Activated CD4-positive, alpha-beta T cell treated with anti-CD3 and anti-CD28 coated beads for 4 hours (primary cell): ENCODE results near the gene PRRC2B.
"Not testable (repeated sequence)": the region's sequence is repeated elsewhere in the genome, so short reads cannot be mapped to it uniquely, and the experiment has no call there.

ENCODE experiments used
- DNase-seq, 2 donors: peaks; one replicate each; pipeline ENCODE4 v3.0.0-alpha.2; 2020

Gene PRRC2B

DNA sequence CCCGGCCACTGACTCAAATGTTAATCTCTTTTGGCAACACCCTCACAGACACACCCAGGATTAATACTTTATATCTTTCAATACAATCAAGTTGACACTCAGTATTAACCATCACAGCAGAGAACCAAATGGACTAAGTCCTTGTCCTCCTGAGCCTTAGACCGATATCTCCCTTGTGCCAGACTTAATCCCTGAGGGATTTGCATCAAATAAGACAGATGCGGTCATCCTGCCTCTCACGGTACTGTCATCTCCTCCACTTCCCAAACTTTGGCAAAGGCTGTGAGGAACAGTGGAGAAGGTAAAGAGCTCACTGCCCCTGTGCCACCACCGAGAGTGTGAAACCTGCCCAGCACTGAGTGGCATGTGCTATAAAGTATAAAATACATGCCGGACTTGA is 6.5 kb upstream of the PRRC2B start:
- DNase-seq, result no peak

DNA sequence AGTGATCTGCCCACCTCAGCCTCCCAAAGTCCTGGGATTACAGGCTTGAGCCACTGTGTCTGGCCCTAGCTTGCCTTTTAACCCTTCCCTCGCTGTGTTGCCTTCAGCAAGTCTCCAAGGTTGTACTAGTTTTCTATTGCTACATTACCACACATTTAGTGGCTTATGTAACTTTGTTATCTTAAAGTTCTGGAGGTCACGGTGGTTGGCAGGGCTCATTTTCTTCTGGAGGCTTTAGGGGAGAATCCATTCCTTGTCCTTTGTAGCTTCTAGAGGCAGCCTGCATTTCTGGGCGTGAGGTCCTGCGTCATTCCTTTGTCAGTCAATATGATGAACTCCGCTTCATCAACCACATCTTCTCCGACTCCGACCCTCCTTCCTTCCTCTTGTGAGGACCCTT is 2.9 kb upstream of the PRRC2B start:
- DNase-seq, result no peak

DNA sequence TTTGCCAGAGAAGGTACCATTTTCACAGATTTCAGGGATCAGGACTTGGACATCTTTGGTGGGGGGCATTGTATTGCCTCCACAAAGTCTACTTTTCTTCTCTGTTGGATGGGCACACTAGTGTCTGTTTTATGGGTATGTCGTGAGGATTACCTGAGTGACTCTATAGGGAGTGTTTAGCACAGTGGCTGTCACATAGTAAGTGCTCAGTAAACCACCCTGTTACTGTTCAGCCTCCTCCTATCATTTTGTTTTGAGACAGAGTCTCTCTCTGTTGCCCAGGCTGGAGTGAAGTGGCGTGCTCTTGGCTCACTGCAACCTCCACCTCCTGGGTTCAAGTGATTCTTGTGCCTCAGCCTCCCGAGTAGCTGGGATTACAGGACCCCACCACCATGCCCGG is 2.4 kb upstream of the PRRC2B start:
- no peak for DNase-seq

DNA sequence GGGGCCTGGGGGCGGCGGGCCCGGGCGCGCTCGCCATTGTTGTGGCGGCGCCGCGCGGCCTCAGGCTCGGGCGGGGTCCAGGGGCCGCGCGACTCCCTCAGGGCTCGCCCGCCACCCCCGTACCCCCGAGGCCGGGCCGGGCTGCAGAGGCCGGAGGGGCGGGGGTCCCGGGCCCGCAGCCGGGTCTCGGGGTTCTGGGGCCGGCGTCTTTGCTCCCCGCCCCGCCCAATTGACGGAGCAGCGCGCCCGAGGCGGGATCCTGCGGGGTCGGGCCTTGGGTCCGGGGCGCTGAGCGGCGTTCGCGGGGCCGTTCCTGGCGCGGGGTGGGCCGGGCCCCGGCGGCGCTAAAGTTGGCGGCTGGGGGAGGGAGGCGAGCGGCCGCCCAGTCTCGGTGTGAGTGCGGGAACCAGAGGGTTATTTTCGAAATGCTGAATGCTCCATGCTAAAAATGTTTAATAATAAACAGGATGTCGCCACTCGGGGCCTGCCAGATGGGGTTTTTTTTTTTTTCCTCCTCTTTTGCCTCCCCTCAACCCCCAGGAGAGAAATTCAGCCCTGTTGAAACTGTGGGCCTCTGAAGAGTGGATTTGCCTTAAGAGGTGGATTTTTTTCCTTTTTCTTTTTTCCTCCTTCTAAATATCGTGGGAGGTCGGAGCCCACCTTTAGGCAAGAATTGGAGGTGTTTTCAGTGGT is 724 bp downstream of the PRRC2B start:
- peak; percentile 30 to 43 for DNase-seq

DNA sequence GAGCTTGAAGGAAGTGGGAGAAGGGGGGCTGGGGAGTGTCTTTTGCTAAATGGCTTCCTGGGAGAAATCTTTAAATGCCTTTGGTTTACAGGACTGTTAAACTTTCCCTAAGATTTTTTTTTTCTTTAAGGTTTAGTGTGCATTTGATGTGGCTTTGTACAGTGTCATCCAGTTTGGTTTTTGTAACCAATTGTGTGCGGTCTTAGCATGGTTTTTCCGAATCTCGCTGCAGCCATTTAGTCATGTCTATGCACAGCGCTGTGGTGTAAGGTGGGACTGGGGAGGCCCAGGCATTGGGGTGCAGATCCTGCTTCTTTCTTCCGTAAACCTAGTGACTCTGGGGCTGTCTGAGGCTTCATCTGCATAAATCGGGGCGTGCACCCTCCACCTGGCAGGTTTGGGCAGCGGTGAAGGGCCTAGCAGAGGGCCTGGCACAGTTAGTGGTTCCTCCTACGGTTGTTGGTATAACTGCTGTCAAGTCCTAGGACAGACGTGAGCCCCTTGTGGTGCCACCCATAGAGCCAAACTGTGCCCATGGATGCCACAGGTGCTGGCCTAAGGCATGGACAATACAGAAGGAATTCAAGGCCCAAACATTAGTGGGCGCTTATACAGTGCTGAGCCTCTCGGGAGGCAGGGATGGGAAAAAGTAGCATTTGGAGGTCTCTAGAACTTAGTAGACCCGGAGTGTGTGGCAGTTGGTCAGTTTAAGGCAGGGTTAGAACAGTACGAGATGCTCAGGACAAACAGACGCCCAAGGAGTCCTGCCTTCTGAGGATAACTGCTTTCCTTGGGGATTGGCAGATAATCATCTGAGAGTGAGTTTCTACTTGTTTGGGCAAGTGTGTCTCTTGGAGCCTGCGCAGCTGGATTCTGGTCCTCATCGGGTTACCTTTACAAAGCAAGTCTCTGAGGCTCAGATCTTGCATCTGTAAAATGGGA is 1.5 kb downstream of the PRRC2B start:
- DNase-seq, result peak; percentile 71 to 72

DNA sequence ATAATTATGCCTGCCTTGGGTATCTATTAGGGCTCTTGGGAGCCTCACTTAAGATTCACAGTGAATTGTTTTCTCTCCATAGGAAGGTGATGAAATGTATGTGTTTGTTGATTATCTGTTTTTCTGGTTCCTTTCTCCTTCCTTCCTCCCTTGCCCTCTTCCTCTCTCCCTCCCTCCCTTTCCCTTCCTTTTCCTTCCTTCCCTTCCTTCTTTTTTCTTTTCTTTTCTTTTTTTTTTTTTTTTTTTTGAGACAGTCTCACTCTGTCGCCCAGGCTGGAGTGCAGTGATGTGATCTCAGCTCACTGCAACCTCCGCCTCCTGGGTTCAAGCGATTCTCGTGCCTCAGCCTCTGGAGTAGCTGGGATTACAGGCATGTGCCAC is 2.2 kb downstream of the PRRC2B start:
- DNase-seq, result not testable (repeated sequence)

DNA sequence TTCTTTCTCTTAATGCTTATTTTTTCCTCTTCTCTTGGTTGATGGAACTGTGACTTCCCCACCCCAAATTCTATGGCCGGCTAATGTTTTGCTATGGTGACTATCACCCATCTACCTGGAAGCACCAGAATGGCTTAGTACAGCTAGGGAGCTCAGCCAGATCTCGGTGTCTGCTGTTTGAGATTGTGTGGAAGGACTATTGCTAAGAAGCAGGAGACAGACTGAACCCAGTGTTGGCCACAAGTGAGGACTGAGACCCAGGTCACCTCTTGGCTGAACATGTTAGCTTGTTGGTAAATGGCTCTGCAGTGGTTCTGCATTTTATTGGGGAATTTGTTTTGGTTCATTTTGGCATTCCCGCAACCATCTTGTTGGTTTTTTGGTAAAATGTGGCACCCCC is 2.7 kb downstream of the PRRC2B start:
- DNase-seq, result no peak

DNA sequence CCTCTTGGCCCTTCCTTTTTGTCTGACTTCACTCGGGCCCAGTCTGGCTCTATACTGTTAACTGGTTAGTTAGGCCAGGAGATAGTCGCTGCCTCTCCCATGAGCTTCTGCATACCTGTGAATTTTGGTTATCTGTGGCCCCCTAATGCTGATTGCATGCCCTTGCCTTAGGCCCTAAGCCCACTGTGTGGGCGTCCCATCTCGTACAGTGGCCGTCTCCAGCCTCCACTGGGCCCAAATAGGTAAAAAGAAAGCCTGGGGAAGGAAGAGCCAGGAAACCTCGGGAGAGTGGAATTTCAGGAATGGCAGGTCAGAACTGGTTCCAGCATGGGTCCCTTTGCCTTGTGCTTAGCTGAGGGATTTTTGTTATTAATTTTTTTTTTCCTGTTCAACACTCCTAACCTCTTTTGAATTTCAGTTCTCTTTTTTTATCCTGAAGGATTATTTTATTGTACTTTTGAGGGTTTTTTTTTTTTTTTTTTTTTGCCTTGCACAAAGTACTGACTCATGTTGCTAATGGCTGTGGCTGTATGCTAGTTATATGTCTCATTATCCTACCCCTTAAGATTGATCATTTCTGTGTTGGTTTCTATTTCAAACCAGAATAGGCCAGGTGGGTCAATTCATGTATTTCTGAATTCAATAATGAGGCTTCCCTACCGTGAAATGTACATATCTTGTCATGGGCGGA is 3.4 kb downstream of the PRRC2B start:
- DNase-seq, result no peak

DNA sequence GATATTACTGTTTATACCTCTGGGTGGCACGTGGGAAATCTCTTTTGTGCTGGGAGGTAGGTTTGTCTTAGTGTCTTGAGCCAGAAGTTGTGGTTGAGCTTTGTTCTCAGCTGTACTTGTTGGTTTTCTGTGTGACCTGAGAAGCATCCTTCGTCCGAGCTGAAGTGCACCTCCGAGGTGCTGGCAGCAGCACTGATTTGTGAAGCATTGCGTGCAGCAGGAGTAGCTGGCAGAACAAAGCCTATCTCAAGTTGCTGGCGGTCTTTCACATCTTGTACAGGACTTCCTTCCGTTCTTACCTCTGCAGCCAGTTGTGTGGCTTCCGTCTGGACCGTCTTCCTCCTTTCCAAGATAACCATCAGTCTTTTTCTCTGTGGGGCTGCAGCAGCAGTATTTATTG is 4.3 kb downstream of the PRRC2B start:
- peak; percentile 35 to 46 for DNase-seq

DNA sequence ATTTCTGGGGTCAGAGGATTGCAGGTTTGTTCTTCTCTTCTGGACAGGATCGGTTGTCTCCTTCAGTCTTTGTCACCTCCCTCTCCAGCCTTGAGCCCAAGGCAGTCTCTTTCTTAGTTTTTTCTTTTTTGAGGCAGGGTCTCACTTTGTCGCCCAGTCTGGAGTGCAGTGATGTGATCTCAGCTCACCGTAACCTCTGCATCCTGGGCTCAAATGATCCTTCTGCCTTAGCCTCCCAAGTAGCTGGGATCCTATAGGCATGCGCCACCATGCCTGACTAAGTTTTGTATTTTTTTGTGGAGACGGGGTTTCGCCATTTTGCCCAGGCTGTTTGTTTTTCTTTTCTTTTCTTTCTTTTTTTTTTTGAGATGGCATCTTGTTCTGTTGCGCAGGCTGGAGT is 6.1 kb downstream of the PRRC2B start:
- no peak for DNase-seq

DNA sequence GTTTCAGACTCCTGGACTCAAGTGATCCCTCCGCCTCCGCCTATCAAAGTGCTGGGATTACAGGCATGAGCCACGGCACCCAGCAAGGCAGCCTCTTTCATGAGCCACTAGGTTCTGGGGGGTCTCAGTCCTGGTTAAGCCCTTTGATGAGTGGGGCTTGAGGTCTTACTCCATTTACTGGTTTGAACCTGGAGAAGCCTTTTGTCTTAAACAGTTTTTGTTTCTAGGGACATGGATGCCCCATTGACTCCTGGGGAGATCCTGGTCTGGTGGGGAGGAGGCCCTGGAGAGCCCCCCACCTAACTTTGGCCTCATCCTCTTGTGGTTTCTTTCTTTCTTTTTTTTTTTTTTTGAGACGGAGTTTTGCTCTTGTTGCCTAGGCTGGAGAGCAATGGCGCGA is 6.7 kb downstream of the PRRC2B start:
- DNase-seq, result no peak

DNA sequence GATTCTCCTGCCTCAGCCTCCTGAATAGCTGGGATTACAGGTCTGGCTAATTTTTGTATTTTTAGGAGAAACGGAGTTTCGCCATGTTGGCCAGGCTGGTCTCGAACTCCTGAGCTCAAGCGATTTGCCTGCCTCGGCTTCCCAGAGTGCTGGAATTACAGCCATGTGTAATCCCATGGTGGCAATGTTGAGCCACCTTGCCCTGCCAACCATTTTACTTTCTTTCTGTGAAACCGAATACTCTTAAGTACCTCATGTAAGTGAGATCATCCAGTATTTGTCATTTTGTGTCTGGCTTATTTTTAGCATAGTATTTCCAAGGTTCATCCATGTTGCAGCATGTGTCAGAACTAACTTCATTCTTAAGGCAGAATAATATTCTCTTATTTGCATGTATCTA is 8.2 kb downstream of the PRRC2B start:
- no peak for DNase-seq

DNA sequence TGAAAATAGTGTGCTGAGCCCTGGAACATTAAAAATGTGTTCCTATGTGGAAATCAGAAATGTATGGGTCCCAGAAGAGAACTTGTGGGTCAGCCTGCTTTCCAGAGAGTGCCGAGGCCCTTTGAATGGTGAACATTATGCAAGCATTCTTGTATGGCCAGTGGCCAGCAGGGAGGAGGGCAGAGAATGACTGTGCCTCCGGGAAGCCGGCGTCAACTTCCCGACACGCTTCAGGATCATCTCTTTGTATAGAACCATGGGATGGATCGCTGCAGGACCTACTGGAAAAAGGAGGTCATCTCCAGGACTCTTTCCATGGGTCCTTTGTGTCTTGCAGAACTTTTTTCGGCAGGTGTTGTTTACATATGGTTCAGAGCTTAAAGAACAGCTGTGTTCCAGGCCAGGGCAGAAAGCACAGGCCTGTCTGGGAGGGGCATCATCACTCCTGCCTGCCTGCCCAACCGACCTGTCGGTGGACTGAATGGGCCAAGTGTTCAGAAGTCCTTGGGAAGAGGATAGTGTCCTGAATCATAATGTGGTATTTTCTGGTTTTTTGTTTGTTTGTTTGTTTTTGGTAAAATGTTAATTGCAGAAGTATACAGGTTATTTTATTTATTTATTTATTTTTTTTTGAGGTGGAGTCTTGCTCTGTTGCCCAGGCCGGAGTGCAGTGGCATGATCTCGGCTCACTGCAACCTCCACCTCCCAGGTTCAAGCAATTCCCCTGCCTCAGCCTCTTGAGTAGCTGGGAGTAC is 9.0 kb downstream of the PRRC2B start:
- DNase-seq, result no peak

DNA sequence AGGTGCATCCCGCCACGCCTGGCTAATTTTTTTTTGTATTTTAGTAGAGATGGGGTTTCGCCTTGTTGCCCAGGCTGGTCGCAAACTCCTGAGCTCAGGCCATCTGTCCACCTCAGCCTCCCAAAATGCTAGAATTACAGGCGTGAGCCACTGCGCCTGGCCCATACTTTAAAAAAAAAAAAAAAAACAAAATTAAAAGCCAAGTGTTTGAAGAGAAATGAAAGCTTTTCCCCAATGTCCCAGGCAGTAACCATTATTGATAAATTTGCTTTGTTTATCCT is 9.5 kb downstream of the PRRC2B start:
- no peak for DNase-seq

DNA sequence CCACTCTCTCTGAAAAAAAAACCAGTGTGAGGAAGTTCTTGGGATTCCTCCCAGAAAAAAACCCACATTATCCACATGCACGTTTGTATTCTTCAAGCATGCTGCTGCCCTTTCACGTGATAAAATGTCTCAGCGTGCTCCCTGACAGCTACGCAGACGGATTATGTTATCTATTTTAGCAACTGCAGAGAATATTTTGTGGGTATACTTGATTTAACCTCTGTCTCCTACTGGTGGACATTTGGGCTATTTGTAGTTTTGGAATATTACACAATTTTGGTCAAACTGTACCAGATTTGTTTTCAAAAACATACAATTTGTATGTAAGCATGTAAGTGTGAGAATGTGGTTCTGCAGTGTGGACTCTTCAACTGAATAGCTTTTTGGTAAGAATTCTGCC is 10.7 kb downstream of the PRRC2B start:
- no peak for DNase-seq

DNA sequence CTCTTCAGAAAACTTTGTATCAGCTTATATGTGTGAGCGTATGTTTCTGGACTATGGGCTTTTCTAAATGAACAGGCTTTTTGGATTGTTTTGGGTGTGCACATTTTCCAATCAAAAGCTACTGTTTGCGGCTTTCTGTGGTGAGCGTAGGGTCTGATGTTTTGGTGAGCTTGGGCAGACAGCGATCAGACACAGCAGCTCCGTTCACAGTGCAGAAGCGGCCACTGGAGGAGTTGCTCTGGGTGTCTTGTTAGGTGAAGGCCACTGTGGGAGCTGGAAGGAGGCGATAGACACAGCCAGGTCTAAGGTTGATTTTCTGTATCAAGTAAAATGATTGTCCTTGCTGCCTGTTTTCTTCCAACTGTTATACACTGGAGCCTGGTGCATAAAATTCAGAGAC is 11.1 kb downstream of the PRRC2B start:
- no peak for DNase-seq

DNA sequence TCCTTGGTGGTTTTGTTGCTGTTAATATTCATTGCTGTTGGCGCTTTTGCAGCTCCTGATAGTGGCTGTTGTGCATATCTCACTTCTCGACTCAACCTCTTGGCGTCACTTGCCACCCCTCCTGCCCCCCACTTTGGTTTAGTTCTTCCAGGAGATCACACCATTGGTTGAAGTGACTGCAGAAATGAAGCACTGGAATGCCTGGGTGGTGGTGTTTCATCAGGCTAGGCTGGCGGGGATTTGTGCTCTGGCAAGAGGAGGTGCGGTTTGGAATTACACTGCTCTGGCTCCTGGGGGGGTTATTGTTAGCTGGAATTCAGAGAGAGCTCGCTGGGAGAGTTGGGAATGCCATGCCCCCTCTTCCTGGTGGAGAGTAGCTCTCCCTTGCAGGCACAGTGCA is 11.5 kb downstream of the PRRC2B start:
- DNase-seq, result no peak

DNA sequence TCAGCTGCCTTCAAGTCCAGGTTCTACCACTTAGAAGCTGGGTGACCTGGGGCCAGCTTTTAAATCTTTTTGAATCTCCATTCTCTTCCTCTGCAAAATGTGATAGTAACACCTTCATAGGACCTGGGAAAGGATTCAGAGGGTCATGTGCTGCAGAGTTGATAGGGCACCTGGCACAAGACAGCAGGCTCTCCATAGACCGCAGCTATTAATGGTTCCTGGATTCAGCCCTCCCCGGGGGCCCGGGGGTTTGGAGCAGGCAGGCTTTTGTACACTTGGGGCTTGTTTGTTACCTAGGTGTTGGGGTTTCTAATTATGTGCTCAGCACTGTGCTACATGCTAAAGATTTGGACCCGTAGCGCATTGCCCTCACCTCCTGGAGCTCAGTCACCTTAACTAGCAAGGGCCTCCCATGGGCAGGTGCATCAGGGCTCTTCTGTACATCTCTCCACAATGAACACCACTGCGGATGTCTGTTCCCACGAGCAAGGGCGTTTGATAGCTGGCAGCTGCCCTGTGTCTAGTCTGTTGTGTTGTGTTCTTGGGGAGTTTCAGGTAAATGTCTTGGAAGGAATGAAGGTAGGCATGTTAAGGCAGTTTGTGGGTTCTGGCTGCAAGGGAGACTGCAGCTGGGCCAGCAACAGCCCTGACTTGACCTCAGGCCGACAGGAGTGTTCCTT is 12.1 kb downstream of the PRRC2B start:
- no peak for DNase-seq

DNA sequence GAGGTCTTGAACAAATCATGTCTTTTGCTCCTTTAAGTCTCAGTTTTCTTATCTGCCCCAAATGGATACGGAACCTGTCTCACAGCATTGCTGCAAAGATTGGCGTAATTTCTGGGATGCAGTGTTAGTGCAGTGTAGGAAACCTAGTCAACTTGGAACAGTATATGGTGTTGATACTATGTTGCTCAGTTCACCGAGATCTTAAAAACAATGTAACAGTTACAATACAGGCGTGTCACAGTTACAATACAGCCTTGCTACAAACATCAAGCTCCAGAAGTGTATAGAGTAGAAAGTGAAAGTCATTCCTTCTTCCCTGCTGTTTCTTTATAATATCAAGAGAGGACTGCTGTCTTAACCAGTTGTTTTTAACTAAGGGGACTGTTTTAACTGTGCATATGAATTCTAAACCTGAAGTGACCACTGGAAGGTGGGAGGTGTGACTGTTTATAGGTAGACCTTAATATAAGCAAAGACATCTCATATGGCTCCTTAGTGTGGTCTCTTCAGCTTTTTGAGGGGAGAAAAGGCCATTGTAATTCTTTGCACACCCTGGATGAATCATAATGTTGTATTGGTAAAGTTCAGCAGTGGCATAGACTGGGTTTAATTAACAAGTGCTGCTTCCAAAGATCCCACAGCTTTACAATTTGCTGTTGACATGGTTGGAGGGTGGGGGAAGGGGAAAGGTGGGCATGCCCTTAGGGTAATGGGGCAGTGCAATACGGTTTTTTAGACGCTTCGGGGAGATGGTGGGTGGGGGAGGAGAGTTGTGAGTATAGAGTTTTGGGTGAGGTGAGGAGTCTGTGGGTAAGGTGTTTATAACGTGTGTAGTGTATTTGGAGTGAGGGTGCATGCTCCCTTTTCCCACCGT is 12.9 kb downstream of the PRRC2B start:
- no peak for DNase-seq

DNA sequence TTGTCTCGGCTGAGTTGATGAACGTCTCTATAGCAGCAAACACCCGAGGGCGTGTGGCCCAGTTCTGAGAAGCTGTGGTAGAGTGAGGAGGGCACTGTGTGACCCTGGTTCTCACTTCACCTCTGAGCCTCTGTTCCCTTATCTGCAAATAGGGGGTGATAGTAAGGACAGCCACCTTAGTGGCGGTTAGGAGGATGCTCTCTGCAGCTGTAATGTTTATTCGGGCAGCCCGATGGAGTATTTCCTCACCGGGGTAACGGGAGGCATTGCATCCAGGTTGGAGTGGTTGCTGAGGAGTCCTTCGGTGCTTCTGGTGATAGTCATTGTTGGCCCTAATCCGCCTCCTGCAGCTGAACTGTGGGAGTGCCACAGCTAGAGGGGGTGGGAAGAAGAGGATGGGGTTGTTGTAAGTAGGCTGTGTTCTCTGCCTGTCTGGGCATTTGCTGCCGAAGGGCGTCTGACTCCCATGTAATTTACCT is 13.9 kb downstream of the PRRC2B start:
- peak; percentile 34 to 38 for DNase-seq

DNA sequence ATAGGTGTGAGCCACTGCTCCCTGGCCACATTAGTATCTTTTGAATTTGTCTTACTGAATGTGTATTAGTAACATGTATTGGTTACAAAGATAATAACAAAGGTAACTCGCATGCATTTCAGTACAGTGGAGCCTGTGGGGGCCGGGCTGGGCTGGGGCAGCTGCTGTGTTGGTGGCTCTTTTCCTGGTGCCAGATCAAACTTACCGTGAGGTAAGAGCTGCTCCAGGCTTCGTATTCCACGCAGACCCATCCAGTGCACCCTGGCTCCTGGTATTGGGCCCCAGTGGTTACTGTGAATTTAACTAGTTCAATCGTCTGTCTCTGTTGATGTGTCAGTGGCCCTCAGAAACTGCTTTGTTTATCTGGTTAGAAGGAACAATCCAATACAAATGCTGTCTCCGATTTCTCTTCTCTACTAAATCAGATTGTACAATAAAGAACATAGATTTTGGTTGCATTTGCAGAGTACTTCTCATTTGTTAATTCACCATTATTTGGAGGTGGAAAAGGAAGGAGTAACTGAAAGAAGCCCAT is 15.6 kb downstream of the PRRC2B start:
- no peak for DNase-seq
